DND-41 (cell line): ENCODE data around the gene DLGAP5.
A peak's percentile ranks its signal among the peaks of the same experiment; 100 is the strongest.

Source experiments
- ATAC-seq: fragments of 200-7000 bp; cut with Tn5 transposase; 3 replicates; pipeline ENCODE4 v1.9.1; 2021; ENCODE audit warnings: low read depth; ENCODE audit not compliant: insufficient read depth
- DNase-seq: peaks from one replicate; pipeline ENCODE4 v3.0.0-alpha.2; 2020
- H2AFZ ChIP-seq: 2 replicates; pipeline ENCODE4 v1.6.0; 2012; ENCODE audit warnings: low read depth, low read length
- H3K27ac ChIP-seq: 2 replicates; pipeline ENCODE4 v1.5.1; 2012; ENCODE audit warnings: low read length, inconsistent platforms
- H3K27me3 ChIP-seq: fragments of 200-600 bp; sonication (generic); 2 replicates; pipeline ENCODE4 v1.6.0; 2012; ENCODE audit warnings: low read length, mild to moderate bottlenecking, inconsistent platforms; ENCODE audit not compliant: insufficient read depth, poor library complexity
- H3K36me3 ChIP-seq: 2 replicates; pipeline ENCODE4 v1.5.1; 2012; ENCODE audit warnings: low read length, inconsistent platforms; ENCODE audit not compliant: insufficient read depth
- H3K4me1 ChIP-seq: 2 replicates; pipeline ENCODE4 v1.5.1; 2012; ENCODE audit warnings: mild to moderate bottlenecking, low read length; ENCODE audit not compliant: insufficient read depth
- H3K4me2 ChIP-seq: 2 replicates; pipeline ENCODE4 v1.6.0; 2012; ENCODE audit warnings: mild to moderate bottlenecking, moderate library complexity, low read length, inconsistent platforms; ENCODE audit not compliant: insufficient read depth
- H3K4me3 ChIP-seq, 2 experiments: fragments of 200-600 bp in 1 of 2; shearing (Covaris generic) in 1 of 2; 2 replicates each; pipeline ENCODE4 v1.5.1; 2012 to 2016; ENCODE audit warnings: inconsistent platforms in 2 of 2, low read length in 2 of 2, mild to moderate bottlenecking in 2 of 2, low read depth in 1 of 2, moderate library complexity in 1 of 2
- H3K79me2 ChIP-seq: 2 replicates; pipeline ENCODE4 v1.6.0; 2012; ENCODE audit warnings: low read length, inconsistent platforms; ENCODE audit not compliant: insufficient read depth
- H3K9ac ChIP-seq: 2 replicates; pipeline ENCODE4 v1.6.0; 2012; ENCODE audit warnings: low read depth, mild to moderate bottlenecking, inconsistent platforms, low read length, moderate library complexity
- H3K9me3 ChIP-seq: 2 replicates; pipeline ENCODE4 v1.5.1; 2012; ENCODE audit warnings: low read length, moderate library complexity, mild to moderate bottlenecking, inconsistent platforms; ENCODE audit not compliant: insufficient read depth, severe bottlenecking
- H4K20me1 ChIP-seq: 2 replicates; pipeline ENCODE4 v1.6.0; 2012; ENCODE audit warnings: low read length; ENCODE audit not compliant: insufficient read depth
- CTCF ChIP-seq: IDR thresholded peaks from 2 replicates; pipeline ENCODE4 v1.5.1; 2012; ENCODE audit warnings: borderline replicate concordance, low read length, moderate library complexity, mild to moderate bottlenecking; ENCODE audit not compliant: poor library complexity, severe bottlenecking; ENCODE audit errors: extremely low read depth
- EZH2 ChIP-seq: IDR thresholded peaks from 3 replicates; pipeline ENCODE4 v1.6.1; 2012; ENCODE audit warnings: borderline replicate concordance, low read depth, mild to moderate bottlenecking, moderate library complexity, low read length, inconsistent platforms; ENCODE audit not compliant: severe bottlenecking

Gene DLGAP5

GRCh38 chr14:55188686-55189295 is 2.6 kb downstream of the DLGAP5 start:
- peak overlapping the region; percentile 78; the same call in 1 of the 2 replicates for H3K4me2 ChIP-seq
- H3K9ac ChIP-seq = no peak overlapping the region
- peaks cover 20% of the 10 kb centered on the region for H3K36me3 ChIP-seq
- TF ChIP-seq EZH2 (no peak), CTCF (no peak)
- ATAC-seq = no peak
- peaks cover 28% of the 10 kb centered on the region for H3K4me1 ChIP-seq
- DNase-seq = no peak
- H4K20me1 ChIP-seq = no peaks in the 10 kb centered on the region
- no peak overlapping the region; a peak in 1 of 4 replicates for H3K4me3 ChIP-seq
- H3K27me3 ChIP-seq = no peaks in the 10 kb centered on the region
- no peak overlapping the region for H2AFZ ChIP-seq
- no peak overlapping the region for H3K27ac ChIP-seq
- no peaks in the 10 kb centered on the region for H3K9me3 ChIP-seq
- H3K79me2 ChIP-seq = peaks cover 54% of the 10 kb centered on the region

GRCh38 chr14:55180434-55180833 is 11.0 kb downstream of the DLGAP5 start:
- no peaks in the 10 kb centered on the region for H3K9me3 ChIP-seq
- no peaks in the 10 kb centered on the region for H3K27me3 ChIP-seq
- no peak overlapping the region for H3K9ac ChIP-seq
- no peaks in the 10 kb centered on the region for H4K20me1 ChIP-seq
- no peak for ATAC-seq
- H3K36me3 ChIP-seq = peaks cover 85% of the 10 kb centered on the region
- no peak overlapping the region for H3K4me3 ChIP-seq
- H3K27ac ChIP-seq = no peak overlapping the region
- H3K4me1 ChIP-seq = no peaks in the 10 kb centered on the region
- H3K4me2 ChIP-seq = no peak overlapping the region
- no peak for TF ChIP-seq CTCF
- no peak for TF ChIP-seq EZH2
- peaks cover 4% of the 10 kb centered on the region; the same call in 1 of the 2 replicates for H3K79me2 ChIP-seq
- H2AFZ ChIP-seq = no peak overlapping the region
- DNase-seq = no peak

GRCh38 chr14:55180006-55180405 is 11.4 kb downstream of the DLGAP5 start:
- Histone ChIP-seq H3K79me2 (peaks cover 4% of the 10 kb centered on the region; the same call in 1 of the 2 replicates), H4K20me1 (no peaks in the 10 kb centered on the region), H3K4me3 (no peak overlapping the region), H3K4me1 (no peaks in the 10 kb centered on the region), H3K4me2 (no peak overlapping the region), H3K36me3 (peaks cover 88% of the 10 kb centered on the region), H3K9me3 (no peaks in the 10 kb centered on the region), H3K27ac (no peak overlapping the region), H2AFZ (no peak overlapping the region), H3K9ac (no peak overlapping the region), H3K27me3 (no peaks in the 10 kb centered on the region)
- no peak for ATAC-seq
- TF ChIP-seq EZH2 (no peak), CTCF (no peak)
- DNase-seq = no peak
